Sigmoid colon (tissue), 7 donors: Measurements from ENCODE around the gene ACP6. TPM values are rescaled to one million over a fixed set of nuclear protein-coding genes. Genes with fewer than 3 reads are reported as not detected.

ENCODE experiments used
- DNase-seq: peaks from one replicate; pipeline ENCODE4 v3.0.0-alpha.2; 2019
- H3K27ac ChIP-seq, 4 donors: fragments of 200-600 bp; sonication (generic); one replicate each; pipeline ENCODE4 v1.5.1; 2016 to 2019; ENCODE audit warnings: mild to moderate bottlenecking in 1 of 4
- H3K27me3 ChIP-seq, 3 donors: fragments of 200-600 bp; sonication (generic); one replicate each; pipeline ENCODE4 v1.5.1; 2019; ENCODE audit warnings: mild to moderate bottlenecking in 1 of 3
- H3K36me3 ChIP-seq, 4 donors: fragments of 200-600 bp; sonication (generic); one replicate each; pipeline ENCODE4 v1.5.1; 2016 to 2019
- H3K4me1 ChIP-seq, 4 donors: fragments of 200-600 bp; sonication (generic); one replicate each; pipeline ENCODE4 v1.5.1; 2017 to 2019
- H3K4me3 ChIP-seq, 4 donors: fragments of 200-600 bp; sonication (generic); one replicate each; pipeline ENCODE4 v1.5.1; 2017 to 2019; ENCODE audit warnings: mild to moderate bottlenecking in 2 of 4, moderate library complexity in 1 of 4
- H3K9me3 ChIP-seq, 4 donors: fragments of 200-600 bp in 3 of 4; sonication (generic) in 3 of 4; one replicate each; pipeline versions ENCODE4 v1.5.1 to v1.6.1; 2013 to 2019
- CTCF ChIP-seq, 4 experiments: fragments of 450-650 bp in 3 of 4; fragments of 200-600 bp in 1 of 4; IDR thresholded peaks; one replicate each; pipeline ENCODE4 v1.5.1; 2016 to 2019; ENCODE audit warnings: antibody characterized with exemption in 4 of 4, mild to moderate bottlenecking in 3 of 4, moderate library complexity in 2 of 4
- EP300 ChIP-seq, 4 donors: sonication (generic); formaldehyde crosslinking; IDR thresholded peaks; one replicate each; pipeline ENCODE4 v1.6.1; 2017; ENCODE audit warnings: antibody characterized with exemption in 4 of 4
- POLR2A ChIP-seq, 2 donors: fragments of 450-650 bp; IDR thresholded peaks; one replicate each; pipeline ENCODE4 v1.6.1; 2016; ENCODE audit warnings: antibody characterized with exemption in 2 of 2, mild to moderate bottlenecking in 2 of 2, moderate library complexity in 2 of 2
- POLR2AphosphoS5 ChIP-seq, 4 donors: sonication (generic); formaldehyde crosslinking; IDR thresholded peaks; one replicate each; pipeline ENCODE4 v1.6.1; 2017; ENCODE audit warnings: antibody characterized with exemption in 4 of 4
- WGBS, 2 donors: extraction: QIAGEN DNeasy Blood & Tissue Kit; methylation state at CpG; one replicate each; pipeline ENCODE4 v1.1.7; 2013; 5-methylcytosine and 5-hydroxymethylcytosine counted together
- intact Hi-C: fragments of 100-400 bp; cut with DNase I; formaldehyde crosslinking; loops from one replicate; pipeline ENCODE4 v1.15.1; 2023
- polyA plus RNA-seq, 3 donors: library from polyadenylated mRNA; stranded (reverse); fragments of 200-250 nt; gene quantifications; one replicate each; pipeline ENCODE4 v1.2.3, GENCODE V29; 2013
- total RNA-seq, 4 donors: library from RNA; depleted of rRNA; stranded (reverse); fragments of >200 nt; gene quantifications; one replicate each; pipeline ENCODE4 v1.1.0, GENCODE V29; 2016
- donor health status: healthy with polysubstance abuse.
- donor health status: Bipolar disorder and iron deficiency.
- donor health status: healthy.

The ACP6 gene
- total and polyA plus RNA-seq, 7 donors = 3.5 to 27.8 (median 14.7) TPM

GRCh38 chr1:147603986-147604385 lies 66.3 kb downstream of the ACP6 start:
- no peak for DNase-seq
- H3K27me3 ChIP-seq = no peaks in the 10 kb centered on the region
- 85 to 92% methylated on average over 3 of the region's 3 CpGs for WGBS, 2 donors
- intact Hi-C loops = no loop called here
- peaks cover 0 to 55% (median 32%) of the 10 kb centered on the region in 4 donors for H3K4me1 ChIP-seq
- no peaks in the 10 kb centered on the region for H3K9me3 ChIP-seq
- H3K27ac ChIP-seq = peak overlapping the region in 1 of 4 donors; percentile 67
- H3K4me3 ChIP-seq = no peak overlapping the region
- H3K36me3 ChIP-seq = peaks cover 0 to 16% (median 0%) of the 10 kb centered on the region in 4 donors
- no peak for TF ChIP-seq EP300 (IDR thresholded peaks at IDR 0.05)
- TF ChIP-seq POLR2AphosphoS5 (IDR thresholded peaks at IDR 0.05) = no peak
- no peak for TF ChIP-seq POLR2A (IDR thresholded peaks at IDR 0.05)
- no peak for TF ChIP-seq CTCF (IDR thresholded peaks at IDR 0.05)

GRCh38 chr1:147600119-147601111 lies 69.9 kb downstream of the ACP6 start:
- Histone ChIP-seq H3K4me1 (peaks cover 0 to 49% (median 33%) of the 10 kb centered on the region in 4 donors), H3K9me3 (no peaks in the 10 kb centered on the region), H3K4me3 (peak overlapping the region; percentile 52 to 82 (median 76)), H3K27ac (peak overlapping the region; percentile 83 to 96 (median 93)), H3K36me3 (peaks cover 0 to 6% (median 0%) of the 10 kb centered on the region in 4 donors), H3K27me3 (no peaks in the 10 kb centered on the region)
- intact Hi-C loops = no loop called here
- DNase-seq = peak; percentile 65
- TF ChIP-seq POLR2A (IDR thresholded peaks at IDR 0.05) = no peak
- TF ChIP-seq CTCF (IDR thresholded peaks at IDR 0.05) = no peak
- no peak for TF ChIP-seq EP300 (IDR thresholded peaks at IDR 0.05)
- no peak for TF ChIP-seq POLR2AphosphoS5 (IDR thresholded peaks at IDR 0.05)
- 1% methylated on average over 42 of the region's 42 CpGs for WGBS, 2 donors

GRCh38 chr1:147599362-147600118 lies 70.8 kb downstream of the ACP6 start:
- no peaks in the 10 kb centered on the region for H3K9me3 ChIP-seq
- DNase-seq = peak; percentile 99
- H3K4me3 ChIP-seq = peak overlapping the region; percentile 52 to 82 (median 76)
- H3K27me3 ChIP-seq = no peaks in the 10 kb centered on the region
- 1% methylated on average over 80 of the region's 80 CpGs for WGBS, 2 donors
- H3K4me1 ChIP-seq = peaks cover 0 to 43% (median 29%) of the 10 kb centered on the region in 4 donors
- intact Hi-C loops = loop anchor here (1.0 kb wide), 1 partner anchor 58 kb away; the partner anchor contains the start of gene BCL9
- H3K27ac ChIP-seq = peak overlapping the region; percentile 83 to 96 (median 93)
- TF ChIP-seq POLR2A (IDR thresholded peaks at IDR 0.05) (peak; percentile 84 to 91), EP300 (IDR thresholded peaks at IDR 0.05) (peak in 1 of 4 donors; percentile 23), CTCF (IDR thresholded peaks at IDR 0.05) (no peak), POLR2AphosphoS5 (IDR thresholded peaks at IDR 0.05) (peak; percentile 94 to 98 (median 96))
- no peaks in the 10 kb centered on the region for H3K36me3 ChIP-seq

GRCh38 chr1:147598621-147599361 lies 71.5 kb downstream of the ACP6 start:
- no peaks in the 10 kb centered on the region for H3K9me3 ChIP-seq
- TF ChIP-seq POLR2A (IDR thresholded peaks at IDR 0.05) (no peak), POLR2AphosphoS5 (IDR thresholded peaks at IDR 0.05) (no peak)
- H3K4me3 ChIP-seq = peak overlapping the region; percentile 52 to 82 (median 76)
- intact Hi-C loops = loop anchor here (1.0 kb wide), 1 partner anchor 57 kb away; the partner anchor contains the start of gene BCL9
- no peaks in the 10 kb centered on the region for H3K36me3 ChIP-seq
- peak; percentile 83 for DNase-seq
- WGBS, 2 donors = 4 to 8% methylated on average over 30 of the region's 30 CpGs
- H3K27me3 ChIP-seq = no peaks in the 10 kb centered on the region
- H3K4me1 ChIP-seq = peaks cover 0 to 40% (median 28%) of the 10 kb centered on the region in 4 donors
- H3K27ac ChIP-seq = peak overlapping the region; percentile 83 to 96 (median 93)
